H9 (cell line): Measurements from ENCODE around the gene CAPZA2. TPM values are rescaled to one million over a fixed set of nuclear protein-coding genes. Genes with fewer than 3 reads are reported as not detected.

Experiments used
- DNase-seq: peaks from one replicate; pipeline ENCODE4 v3.0.0-alpha.2; 2017
- H2AFZ ChIP-seq: one replicate; pipeline ENCODE4 v1.6.1; 2013; ENCODE audit warnings: mild to moderate bottlenecking, low read length, control low read depth, moderate library complexity
- H2AK5ac ChIP-seq: 2 replicates; pipeline ENCODE4 v1.6.1; 2013; ENCODE audit warnings: low read length, control low read depth, mixed read lengths; ENCODE audit not compliant: insufficient read length
- H2BK120ac ChIP-seq: one replicate; pipeline ENCODE4 v1.6.1; 2013; ENCODE audit warnings: low read depth, mild to moderate bottlenecking, low read length, control low read depth, inconsistent platforms; ENCODE audit not compliant: poor library complexity, severe bottlenecking
- H2BK12ac ChIP-seq: 2 replicates; pipeline ENCODE4 v1.6.1; 2013; ENCODE audit warnings: low read length, control low read depth, mixed read lengths, low read depth; ENCODE audit not compliant: insufficient read length
- H2BK15ac ChIP-seq: 2 replicates; pipeline ENCODE4 v1.6.1; 2013; ENCODE audit warnings: low read depth, low read length, control low read depth
- H2BK20ac ChIP-seq: one replicate; pipeline ENCODE4 v1.6.1; 2013; ENCODE audit warnings: low read depth, mild to moderate bottlenecking, low read length, control low read depth, inconsistent platforms; ENCODE audit not compliant: poor library complexity, severe bottlenecking
- H2BK5ac ChIP-seq: 2 replicates; pipeline ENCODE4 v1.6.1; 2013; ENCODE audit warnings: low read length, control low read depth, mixed read lengths; ENCODE audit not compliant: insufficient read length
- H3K14ac ChIP-seq: 2 replicates; pipeline ENCODE4 v1.6.1; 2013; ENCODE audit warnings: low read length, control low read depth; ENCODE audit not compliant: insufficient read depth
- H3K18ac ChIP-seq: 2 replicates; pipeline ENCODE4 v1.6.1; 2013; ENCODE audit warnings: low read depth, mild to moderate bottlenecking, mixed read lengths, low read length, control low read depth; ENCODE audit not compliant: insufficient read length
- H3K23ac ChIP-seq: 2 replicates; pipeline ENCODE4 v1.6.1; 2013; ENCODE audit warnings: low read length, control low read depth, mixed read lengths, low read depth; ENCODE audit not compliant: insufficient read length
- H3K23me2 ChIP-seq: 2 replicates; pipeline ENCODE4 v1.6.1; 2013; ENCODE audit warnings: low read depth, mild to moderate bottlenecking, mixed read lengths, low read length, control low read depth; ENCODE audit not compliant: insufficient read length, poor library complexity, severe bottlenecking
- H3K27ac ChIP-seq: 2 replicates; pipeline ENCODE4 v1.5.1; 2013; ENCODE audit warnings: low read length, control low read depth, mixed read lengths, low read depth; ENCODE audit not compliant: insufficient read length
- H3K27me3 ChIP-seq: 2 replicates; pipeline ENCODE4 v1.6.1; 2013; ENCODE audit warnings: low read length, control low read depth, inconsistent platforms; ENCODE audit not compliant: insufficient read depth
- H3K4ac ChIP-seq: 2 replicates; pipeline ENCODE4 v1.6.1; 2013; ENCODE audit warnings: low read depth, mild to moderate bottlenecking, control low read depth, inconsistent platforms, low read length, moderate library complexity
- H3K4me1 ChIP-seq: 2 replicates; pipeline ENCODE4 v1.6.1; 2013; ENCODE audit warnings: low read length, control low read depth, inconsistent platforms; ENCODE audit not compliant: insufficient read depth
- H3K4me2 ChIP-seq: 2 replicates; pipeline ENCODE4 v1.6.1; 2013; ENCODE audit warnings: low read length, control low read depth, mixed read lengths; ENCODE audit not compliant: insufficient read length, insufficient read depth
- H3K56ac ChIP-seq: 2 replicates; pipeline ENCODE4 v1.6.1; 2013; ENCODE audit warnings: low read depth, mild to moderate bottlenecking, mixed read lengths, low read length, control low read depth; ENCODE audit not compliant: insufficient read length
- H3K79me1 ChIP-seq: 2 replicates; pipeline ENCODE4 v1.6.1; 2013; ENCODE audit warnings: low read depth, mild to moderate bottlenecking, moderate library complexity, low read length, control low read depth, inconsistent platforms; ENCODE audit not compliant: insufficient read depth, poor library complexity, severe bottlenecking
- H3K79me2 ChIP-seq: 2 replicates; pipeline ENCODE4 v1.6.1; 2013; ENCODE audit warnings: low read length, control low read depth, inconsistent platforms; ENCODE audit not compliant: insufficient read depth
- H3K9ac ChIP-seq: 2 replicates; pipeline ENCODE4 v1.6.1; 2013; ENCODE audit warnings: low read length, control low read depth, mixed read lengths; ENCODE audit not compliant: insufficient read length; ENCODE audit errors: extremely low read depth
- H3K9me3 ChIP-seq: one replicate; pipeline ENCODE4 v1.6.1; 2013; ENCODE audit warnings: low read depth, low read length, inconsistent platforms; ENCODE audit not compliant: control insufficient read depth
- H3T11ph ChIP-seq: one replicate; pipeline ENCODE4 v1.6.1; 2013; ENCODE audit warnings: mild to moderate bottlenecking, low read length, control low read depth, inconsistent platforms
- H4K20me1 ChIP-seq: one replicate; pipeline ENCODE4 v1.6.1; 2013; ENCODE audit not compliant: control insufficient read depth, insufficient read length, insufficient read depth
- H4K5ac ChIP-seq: 2 replicates; pipeline ENCODE4 v1.6.1; 2013; ENCODE audit warnings: low read depth, mild to moderate bottlenecking, mixed read lengths, low read length, control low read depth; ENCODE audit not compliant: insufficient read length
- H4K8ac ChIP-seq: replicated peaks from 2 replicates; pipeline ENCODE4 v1.6.1; 2013; ENCODE audit warnings: low read length, control low read depth, mixed read lengths, low read depth; ENCODE audit not compliant: insufficient read length
- H4K91ac ChIP-seq: 2 replicates; pipeline ENCODE4 v1.6.1; 2013; ENCODE audit warnings: low read depth, mild to moderate bottlenecking, moderate library complexity, mixed read lengths, low read length, control low read depth; ENCODE audit not compliant: insufficient read length
- H3K27ac Mint-ChIP-seq, 3 experiments: 2 replicates in 2 of 3; 3 replicates in 1 of 3; pipeline ENCODE4 v1.8.0; 2020 to 2021; ENCODE audit warnings: mixed read lengths in 3 of 3, mild to moderate bottlenecking in 1 of 3, moderate library complexity in 1 of 3
- H3K27me3 Mint-ChIP-seq: 2 replicates; pipeline ENCODE4 v1.8.0; 2021; ENCODE audit warnings: low read depth, mild to moderate bottlenecking, moderate library complexity, mixed read lengths
- H3K36me3 Mint-ChIP-seq, 3 experiments: 2 replicates in 2 of 3; 3 replicates in 1 of 3; pipeline ENCODE4 v1.8.0; 2020 to 2021; ENCODE audit warnings: low read depth in 3 of 3, mixed read lengths in 3 of 3; ENCODE audit not compliant: insufficient read depth in 1 of 3
- H3K4me1 Mint-ChIP-seq, 2 experiments: 2 replicates each; pipeline ENCODE4 v1.8.0; 2020; ENCODE audit warnings: mixed read lengths in 2 of 2
- H3K4me3 Mint-ChIP-seq, 2 experiments: 2 replicates in 1 of 2; 3 replicates in 1 of 2; pipeline ENCODE4 v1.8.0; 2020 to 2021; ENCODE audit warnings: mild to moderate bottlenecking in 2 of 2, mixed read lengths in 2 of 2, moderate library complexity in 1 of 2
- H3K9me3 Mint-ChIP-seq, 2 experiments: 2 replicates in 1 of 2; 3 replicates in 1 of 2; pipeline ENCODE4 v1.8.0; 2020; ENCODE audit warnings: mild to moderate bottlenecking in 2 of 2, mixed read lengths in 2 of 2, moderate library complexity in 1 of 2
- total RNA-seq: library from RNA; stranded (reverse); gene quantifications from 2 replicates; pipeline ENCODE4 v1.2.1, GENCODE V29; 2021
- TF ChIP-seq, protein P1 (sequence below): fragments of 200-600 bp; sonication (generic); conservative IDR thresholded peaks from 3 replicates; pipeline ENCODE4 v1.8.0; 2021; ENCODE audit warnings: antibody characterized with exemption, mild to moderate bottlenecking

CAPZA2 gene
- total RNA-seq, 1 experiment from 2014 or later: 131 TPM

DNA sequence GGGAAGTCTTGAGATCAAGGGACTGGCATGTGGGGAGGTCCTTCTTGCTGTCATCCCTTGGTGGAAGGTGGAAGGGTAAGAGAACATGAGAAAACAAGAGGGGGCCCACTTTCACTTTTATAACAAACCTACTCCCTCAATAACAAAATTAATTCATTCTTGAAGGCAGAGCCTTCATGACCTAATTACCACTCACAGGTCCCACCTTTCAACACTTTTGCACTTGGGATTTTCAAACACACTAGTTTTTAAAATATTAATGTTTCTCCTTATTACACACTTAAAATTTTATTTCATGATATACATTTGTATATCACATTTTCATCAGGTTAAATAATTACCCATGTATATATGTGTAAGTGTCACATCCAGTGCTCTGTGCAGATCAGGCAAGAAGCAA lies 93.0 kb downstream of the CAPZA2 start:
- Histone ChIP-seq H3K9ac (no peak overlapping the region), H3K79me2 (no peaks in the 10 kb centered on the region; the same call in 1 of the 2 replicates)

More for the DNA sequence above, 93.0 kb downstream of the CAPZA2 start:
- Histone ChIP-seq H2BK120ac (no peak overlapping the region), H3K27me3 (no peaks in the 10 kb centered on the region), H3K56ac (no peak overlapping the region), H3K14ac (no peak overlapping the region), H2BK5ac (no peak overlapping the region), H2AFZ (no peak overlapping the region), H4K91ac (no peak overlapping the region), H3K79me1 (no peaks in the 10 kb centered on the region), H4K5ac (no peak overlapping the region), H3T11ph (no peak overlapping the region), H3K4me1 (no peaks in the 10 kb centered on the region; the same call in 1 of the 2 replicates), H3K23ac (no peak overlapping the region), H3K23me2 (peaks cover 5% of the 10 kb centered on the region), H4K8ac (no peak overlapping the region), H3K18ac (no peak overlapping the region), H3K9me3 (no peaks in the 10 kb centered on the region), H3K27ac (no peak overlapping the region), H2BK15ac (no peak overlapping the region), H2BK20ac (no peak overlapping the region), H2BK12ac (no peak overlapping the region), H2AK5ac (no peak overlapping the region), H4K20me1 (no peaks in the 10 kb centered on the region), H3K4me2 (peak overlapping the region; percentile 98), H3K4ac (no peak overlapping the region)
- Mint-ChIP-seq H3K27ac (no peak overlapping the region), H3K9me3 (no peaks in the 10 kb centered on the region), H3K36me3 (peaks cover 0 to 8% (median 5%) of the 10 kb centered on the region in 3 experiments; a peak in 5 of 7 replicates), H3K27me3 (no peaks in the 10 kb centered on the region), H3K4me1 (peaks cover 33 to 35% of the 10 kb centered on the region in 2 experiments), H3K4me3 (peak overlapping the region; percentile 88 to 99)
- DNase-seq: no peak
- TF ChIP-seq, protein P1, sequence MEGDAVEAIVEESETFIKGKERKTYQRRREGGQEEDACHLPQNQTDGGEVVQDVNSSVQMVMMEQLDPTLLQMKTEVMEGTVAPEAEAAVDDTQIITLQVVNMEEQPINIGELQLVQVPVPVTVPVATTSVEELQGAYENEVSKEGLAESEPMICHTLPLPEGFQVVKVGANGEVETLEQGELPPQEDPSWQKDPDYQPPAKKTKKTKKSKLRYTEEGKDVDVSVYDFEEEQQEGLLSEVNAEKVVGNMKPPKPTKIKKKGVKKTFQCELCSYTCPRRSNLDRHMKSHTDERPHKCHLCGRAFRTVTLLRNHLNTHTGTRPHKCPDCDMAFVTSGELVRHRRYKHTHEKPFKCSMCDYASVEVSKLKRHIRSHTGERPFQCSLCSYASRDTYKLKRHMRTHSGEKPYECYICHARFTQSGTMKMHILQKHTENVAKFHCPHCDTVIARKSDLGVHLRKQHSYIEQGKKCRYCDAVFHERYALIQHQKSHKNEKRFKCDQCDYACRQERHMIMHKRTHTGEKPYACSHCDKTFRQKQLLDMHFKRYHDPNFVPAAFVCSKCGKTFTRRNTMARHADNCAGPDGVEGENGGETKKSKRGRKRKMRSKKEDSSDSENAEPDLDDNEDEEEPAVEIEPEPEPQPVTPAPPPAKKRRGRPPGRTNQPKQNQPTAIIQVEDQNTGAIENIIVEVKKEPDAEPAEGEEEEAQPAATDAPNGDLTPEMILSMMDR: no peak
